HG02763 (cell line): Measurements from ENCODE around the gene IMMP2L.

Source experiments
- ATAC-seq: cut with Tn5 transposase; IDR thresholded peaks from one replicate; pipeline ENCODE4 v1.9.1; 2021; ENCODE audit warnings: mild to moderate bottlenecking, moderate library complexity; ENCODE audit not compliant: unreplicated experiment

IMMP2L gene

DNA sequence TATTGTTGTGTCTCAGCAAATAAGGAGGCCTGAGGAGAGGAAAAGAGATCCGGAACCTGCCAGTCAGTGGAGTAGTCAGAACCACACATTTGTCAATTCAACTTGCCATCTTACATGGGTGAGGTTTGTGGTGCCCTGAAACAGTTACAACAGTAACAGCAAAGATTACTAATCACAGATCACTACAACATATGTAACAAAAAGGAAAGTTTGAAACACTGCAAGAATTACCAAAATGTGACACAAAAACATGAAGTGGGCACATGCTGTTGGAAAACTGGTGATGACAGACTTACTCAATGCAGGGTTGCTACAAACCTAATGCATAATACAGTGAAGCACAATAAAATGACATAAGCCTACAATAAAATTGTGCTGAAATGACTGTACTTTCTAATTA is 382.0 kb downstream of the IMMP2L start:
- no peak for ATAC-seq

DNA sequence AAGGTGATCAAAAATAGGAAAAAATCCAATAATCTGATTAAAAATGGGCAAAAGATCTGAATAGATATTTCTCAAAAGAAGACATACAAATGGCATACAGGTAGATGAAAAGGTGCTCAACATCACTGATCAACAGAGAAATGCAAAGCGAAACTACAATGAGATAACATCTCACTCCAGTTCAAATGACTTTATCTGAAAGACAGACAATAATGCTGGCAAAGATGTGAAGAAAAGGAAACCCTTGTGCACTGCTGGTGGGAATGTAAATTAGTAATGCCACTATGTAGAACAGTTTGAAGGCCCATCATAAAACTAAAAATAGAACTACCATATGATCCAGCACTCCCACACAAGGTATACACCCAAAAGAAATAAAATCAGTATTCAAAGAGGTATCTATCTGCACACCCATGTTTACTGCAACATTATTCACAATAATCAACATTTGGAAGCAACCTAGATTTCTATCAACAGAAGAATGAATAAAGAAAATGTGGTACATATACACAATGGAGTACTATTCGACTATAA is 386.3 kb downstream of the IMMP2L start:
- ATAC-seq, result no peak

DNA sequence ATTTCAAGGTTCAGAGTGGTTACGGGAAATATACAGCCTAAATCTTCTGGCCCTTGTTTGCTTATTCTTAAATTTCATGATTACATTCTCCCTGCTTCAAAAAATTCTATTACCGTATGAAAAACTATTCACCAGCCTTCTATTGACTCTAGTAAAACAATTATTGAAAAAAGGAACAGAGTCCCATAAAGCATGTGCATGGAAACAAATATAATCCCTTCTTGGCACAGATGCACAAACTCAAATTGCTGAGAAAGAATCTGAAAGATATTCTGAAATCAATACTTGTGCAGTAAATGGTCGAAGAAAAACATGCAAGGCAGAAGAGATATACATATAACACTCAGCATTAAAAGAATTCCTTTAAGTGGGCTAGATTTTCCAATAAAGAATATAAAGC is 387.8 kb downstream of the IMMP2L start:
- no peak for ATAC-seq

- ATAC-seq, result no peak
Measured at GRCh38 chr7:111173990-111174389, 388.3 kb downstream of the IMMP2L start.

GRCh38 chr7:111173528-111173927 is 388.8 kb downstream of the IMMP2L start:
- ATAC-seq, result no peak

- ATAC-seq, result no peak
Measured at GRCh38 chr7:111172564-111173257, 389.6 kb downstream of the IMMP2L start.

- no peak for ATAC-seq
Measured at GRCh38 chr7:111168182-111168581, 394.1 kb downstream of the IMMP2L start.

GRCh38 chr7:111164442-111164841 is 397.9 kb downstream of the IMMP2L start:
- no peak for ATAC-seq

GRCh38 chr7:111162692-111163091 is 399.6 kb downstream of the IMMP2L start:
- ATAC-seq, result no peak

GRCh38 chr7:111160297-111160696 is 402.0 kb downstream of the IMMP2L start:
- no peak for ATAC-seq

DNA sequence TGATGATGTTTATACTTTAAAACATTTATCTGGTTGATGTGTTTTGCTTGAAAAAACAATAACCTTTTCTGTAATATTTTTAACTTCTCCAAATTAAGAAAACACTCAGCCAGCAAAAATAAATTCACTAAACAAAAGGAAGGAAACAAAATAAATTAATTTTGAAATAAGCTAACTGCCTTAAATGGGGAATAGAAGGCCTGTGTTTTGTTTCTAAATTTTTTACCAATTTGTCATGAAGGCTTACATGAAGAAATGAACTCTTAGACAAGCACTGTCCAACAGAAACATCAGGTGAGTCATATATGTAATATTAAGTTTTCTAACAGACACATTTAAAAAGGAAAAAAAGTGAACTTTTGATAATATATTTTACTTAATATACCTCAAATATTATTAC is 402.9 kb downstream of the IMMP2L start:
- ATAC-seq, result no peak

DNA sequence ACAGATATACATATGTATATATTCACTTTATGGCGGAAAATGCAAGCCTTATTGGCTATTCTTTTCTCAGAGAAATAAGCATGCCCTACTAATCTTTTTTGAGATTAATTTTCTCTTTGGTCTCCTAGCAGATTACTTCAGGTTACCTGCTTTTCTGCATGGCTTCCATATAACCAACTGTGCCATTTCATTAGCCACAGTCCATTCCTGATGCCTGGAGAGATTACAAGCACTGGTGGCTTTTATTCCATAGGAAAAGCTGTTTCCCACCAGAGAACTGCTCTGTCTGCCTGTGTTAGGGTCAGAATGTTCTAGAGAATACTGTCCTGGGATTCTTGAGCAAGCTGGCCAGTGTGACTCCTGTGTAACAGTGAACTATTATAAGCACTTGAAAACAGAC is 411.6 kb downstream of the IMMP2L start:
- ATAC-seq, result no peak

DNA sequence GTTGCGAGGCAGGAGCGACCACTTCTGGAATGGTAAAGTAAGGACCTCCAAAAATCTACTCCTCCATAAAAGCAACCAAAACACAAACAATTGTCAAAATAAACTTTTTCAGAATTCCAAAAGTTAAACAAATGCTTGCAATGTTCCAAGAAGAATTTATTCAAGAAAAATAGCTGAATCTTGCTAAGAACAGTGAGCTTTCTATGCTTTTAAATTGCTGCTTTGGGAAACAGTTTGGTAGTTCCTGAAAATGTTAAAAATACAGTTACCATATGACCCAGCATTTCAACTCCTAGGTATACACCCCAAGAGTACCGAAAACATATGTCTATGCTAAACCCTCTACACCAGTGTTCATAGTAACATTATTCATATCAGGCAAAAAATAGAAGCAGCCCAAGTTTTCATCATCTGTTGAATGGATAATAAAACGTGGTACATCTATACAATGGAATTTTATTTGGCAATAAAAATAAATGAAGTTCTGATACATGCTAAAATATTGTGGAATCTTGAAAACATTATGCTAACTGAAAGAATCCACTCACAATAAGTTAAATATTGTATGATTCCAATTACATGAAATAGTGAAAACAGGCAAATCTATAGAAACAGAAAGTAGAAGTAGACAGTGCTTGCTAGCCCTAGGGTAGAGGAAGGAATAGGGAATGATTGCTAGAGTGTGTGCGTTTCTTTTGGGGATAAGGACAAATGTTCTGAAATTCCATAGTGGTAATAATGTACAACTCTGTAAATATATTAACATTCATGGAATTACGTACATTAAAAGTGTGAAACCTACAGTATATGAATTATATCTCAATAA is 414.4 kb downstream of the IMMP2L start:
- ATAC-seq, result no peak

DNA sequence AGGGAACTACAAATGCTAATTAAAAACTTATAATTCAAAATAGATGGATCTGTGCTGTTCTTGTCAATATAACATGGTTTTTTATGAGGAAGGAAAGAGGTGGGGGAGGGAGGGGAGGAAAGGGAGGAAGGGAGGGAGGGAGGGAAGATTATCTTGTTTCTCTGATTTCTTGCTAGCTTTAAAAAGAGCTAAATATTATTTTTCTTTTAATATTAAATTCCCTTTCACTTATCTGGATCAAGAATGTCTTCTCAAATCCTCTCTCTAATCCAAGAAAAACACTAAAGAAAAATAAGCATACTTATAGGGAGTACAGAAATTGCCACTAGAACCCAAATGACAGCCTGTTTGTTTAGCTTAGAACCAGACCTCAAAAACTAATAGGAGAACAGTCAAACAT is 416.2 kb downstream of the IMMP2L start:
- no peak for ATAC-seq

GRCh38 chr7:111145472-111145871 is 416.8 kb downstream of the IMMP2L start:
- no peak for ATAC-seq

- no peak for ATAC-seq
Measured at GRCh38 chr7:111140091-111140865, 422.0 kb downstream of the IMMP2L start.

- no peak for ATAC-seq
Measured at GRCh38 chr7:111138586-111138985, 423.7 kb downstream of the IMMP2L start.

- peak; percentile 96 for ATAC-seq
Measured at GRCh38 chr7:111138193-111138569, 424.1 kb downstream of the IMMP2L start.

DNA sequence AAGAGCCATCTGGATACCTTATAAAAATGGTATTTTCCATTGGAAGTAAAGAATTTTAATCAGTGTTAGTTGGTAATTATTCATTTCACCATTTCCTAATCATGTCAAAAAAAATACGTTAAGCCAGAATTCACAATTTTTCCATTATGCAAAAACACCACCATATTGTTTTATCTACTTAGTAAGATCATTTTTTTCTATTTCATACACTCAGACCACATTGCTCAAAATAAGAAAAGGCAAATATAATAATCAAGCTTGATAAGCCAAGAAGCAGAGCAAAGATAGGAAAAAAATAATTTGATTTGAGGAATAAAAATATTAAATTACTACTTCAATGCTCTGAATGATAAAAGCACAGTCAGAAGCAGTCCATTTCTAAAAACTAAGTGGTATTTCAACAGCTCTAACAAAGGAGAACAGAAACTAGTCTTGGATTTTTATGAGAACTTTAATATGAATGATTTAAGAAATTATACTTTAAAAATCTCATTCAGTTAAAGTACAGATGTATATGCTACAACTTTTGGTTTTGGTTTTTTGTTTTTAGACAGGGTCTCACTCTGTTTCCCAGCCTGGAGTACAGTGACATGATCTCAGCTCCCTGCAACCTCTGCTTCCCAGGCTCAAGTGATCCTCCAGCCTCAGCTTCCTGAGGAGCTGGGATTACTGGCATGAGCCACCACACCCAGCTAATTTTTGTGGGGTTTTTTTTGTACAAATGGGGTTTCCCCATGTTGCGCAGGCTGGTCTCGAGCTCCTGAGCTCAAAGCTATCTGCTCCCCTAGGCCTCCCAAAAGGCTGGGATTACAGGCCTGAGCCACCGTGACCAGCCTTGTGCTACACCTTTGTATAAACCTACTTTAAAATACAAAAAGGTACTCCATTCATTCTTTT is 424.7 kb downstream of the IMMP2L start:
- ATAC-seq, result peak; percentile 66

DNA sequence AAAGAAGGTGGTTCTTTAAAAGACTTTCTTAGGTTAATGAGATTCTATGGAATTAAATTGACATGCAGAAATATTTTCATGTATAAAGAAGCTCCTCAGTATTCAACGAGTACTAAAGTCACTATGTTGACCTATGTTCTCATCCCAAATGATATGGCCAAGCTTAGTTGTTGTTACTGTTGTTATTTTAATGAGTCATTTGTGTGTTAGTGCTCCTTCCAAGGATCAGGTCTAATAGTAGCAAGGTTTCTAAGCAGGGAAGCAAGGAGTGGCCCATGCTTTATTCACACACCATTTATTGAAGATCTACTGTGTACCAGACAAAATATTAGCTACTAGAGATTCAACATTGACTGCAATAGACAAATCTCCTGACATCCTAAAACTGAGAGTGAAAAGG is 429.5 kb downstream of the IMMP2L start:
- no peak for ATAC-seq
